ENCODE results near the gene C2orf49. TPM values are rescaled to one million over a fixed set of nuclear protein-coding genes. Genes with fewer than 3 reads are reported as not detected.
A peak's percentile ranks its signal among the peaks of the same experiment; 100 is the strongest.

Gene C2orf49
- total RNA-seq, 1 experiment from 2014 or later: 11.6 TPM

GRCh38 chr2:105368759-105369408, 31.5 kb downstream of the C2orf49 start:
- intact Hi-C loops (cut with micrococcal nuclease): loop anchor here (1.0 kb wide), 1 partner anchor 152 kb away; no protein-coding TSS in a partner anchor
- H3K79me2 ChIP-seq (ENCODE audit: low read length): peaks cover 28% of the 10 kb centered on the region
- H3F3A ChIP-seq (ENCODE audit: low read length, unreplicated experiment): no peaks in the 10 kb centered on the region
- H3K9ac ChIP-seq (ENCODE audit: low read length): no peak overlapping the region
- ChIA-PET CTCF (no interaction called here), POLR2A (ENCODE audit: unreplicated experiment) (no interaction called here)
- peaks cover 27% of the 10 kb centered on the region for H3K4me1 ChIP-seq (ENCODE audit: insufficient read depth, low read length)
- no peak overlapping the region for H3K27ac ChIP-seq (ENCODE audit: low read length)
- DNase-seq (no peak), ATAC-seq (no peak)
- no peaks in the 10 kb centered on the region for H3K27me3 ChIP-seq (ENCODE audit: low read length)
- peaks cover 6% of the 10 kb centered on the region; the same call in 1 of the 2 replicates for H4K20me1 ChIP-seq (ENCODE audit: low read length)
- H2AFZ ChIP-seq (ENCODE audit: low read length): no peak overlapping the region
- peaks cover 66% of the 10 kb centered on the region for H3K36me3 ChIP-seq (ENCODE audit: low read depth, low read length)
- no peak overlapping the region for H3K4me3 ChIP-seq (ENCODE audit: low read length)
- no peaks in the 10 kb centered on the region for H3K9me3 ChIP-seq (ENCODE audit: low read length)
- no peak for TF ChIP-seq EZH2 (IDR thresholded peaks at IDR 0.05; ENCODE audit: low read length, unreplicated experiment)
- TF ChIP-seq CTCF (conservative IDR thresholded peaks at IDR 0.05; ENCODE audit: low read depth, low read length): no peak
- BruUV-seq (replicated peaks): no TSS peak
- no peak overlapping the region for H3K4me2 ChIP-seq (ENCODE audit: low read length)
- no peaks in the 10 kb centered on the region for H3K9me2 ChIP-seq (replicated peaks; ENCODE audit: low read length)

GRCh38 chr2:105369777-105370690, 32.7 kb downstream of the C2orf49 start:
- no peak overlapping the region for H3K4me3 ChIP-seq (ENCODE audit: low read length)
- peak overlapping the region; percentile 51; the same call in 1 of the 2 replicates for H3K27ac ChIP-seq (ENCODE audit: low read length)
- no peak overlapping the region for H3K9ac ChIP-seq (ENCODE audit: low read length)
- no peaks in the 10 kb centered on the region for H3F3A ChIP-seq (ENCODE audit: low read length, unreplicated experiment)
- no peak overlapping the region for H2AFZ ChIP-seq (ENCODE audit: low read length)
- TF ChIP-seq CTCF (conservative IDR thresholded peaks at IDR 0.05; ENCODE audit: low read depth, low read length) (peak; percentile 85), EZH2phosphoT487 (IDR thresholded peaks at IDR 0.05; ENCODE audit: borderline replicate concordance, low read length) (no peak)
- H3K9me3 ChIP-seq (ENCODE audit: low read length): no peaks in the 10 kb centered on the region
- no peaks in the 10 kb centered on the region for H3K27me3 ChIP-seq (ENCODE audit: low read length)
- H3K4me2 ChIP-seq (ENCODE audit: low read length): no peak overlapping the region
- H3K4me1 ChIP-seq (ENCODE audit: insufficient read depth, low read length): peaks cover 27% of the 10 kb centered on the region
- peaks cover 38% of the 10 kb centered on the region for H3K79me2 ChIP-seq (ENCODE audit: low read length)
- CTCF ChIA-PET: interaction anchor here (0.8 kb wide), 1 partner anchor 151 kb away, joined by 3 read pairs; no protein-coding TSS in a partner anchor
- H3K36me3 ChIP-seq (ENCODE audit: low read depth, low read length): peaks cover 66% of the 10 kb centered on the region
- no TSS peak for BruUV-seq (replicated peaks)
- peaks cover 6% of the 10 kb centered on the region; the same call in 1 of the 2 replicates for H4K20me1 ChIP-seq (ENCODE audit: low read length)
- DNase-seq (peak; percentile 85), ATAC-seq (peak; percentile 81)
- no peaks in the 10 kb centered on the region for H3K9me2 ChIP-seq (replicated peaks; ENCODE audit: low read length)
- POLR2A ChIA-PET (ENCODE audit: unreplicated experiment): no interaction called here
- intact Hi-C loops (cut with micrococcal nuclease): loop anchor here (1.0 to 2.0 kb wide), 2 partner anchors 31 to 151 kb away; no protein-coding TSS in a partner anchor

Measured in PC-3 (cell line).